NCI-H1694 (cell line): ENCODE results near the gene COL23A1.
A peak's percentile ranks its signal among the peaks of the same experiment; 100 is the strongest.
"Not testable (repeated sequence)": the region's sequence is repeated elsewhere in the genome, so short reads cannot be mapped to it uniquely, and the experiment has no call there.

ENCODE experiments used
- DNase-seq: peaks from one replicate; lab custom pipeline; 2025; lab: John Stamatoyannopoulos, UW

Gene COL23A1

DNA sequence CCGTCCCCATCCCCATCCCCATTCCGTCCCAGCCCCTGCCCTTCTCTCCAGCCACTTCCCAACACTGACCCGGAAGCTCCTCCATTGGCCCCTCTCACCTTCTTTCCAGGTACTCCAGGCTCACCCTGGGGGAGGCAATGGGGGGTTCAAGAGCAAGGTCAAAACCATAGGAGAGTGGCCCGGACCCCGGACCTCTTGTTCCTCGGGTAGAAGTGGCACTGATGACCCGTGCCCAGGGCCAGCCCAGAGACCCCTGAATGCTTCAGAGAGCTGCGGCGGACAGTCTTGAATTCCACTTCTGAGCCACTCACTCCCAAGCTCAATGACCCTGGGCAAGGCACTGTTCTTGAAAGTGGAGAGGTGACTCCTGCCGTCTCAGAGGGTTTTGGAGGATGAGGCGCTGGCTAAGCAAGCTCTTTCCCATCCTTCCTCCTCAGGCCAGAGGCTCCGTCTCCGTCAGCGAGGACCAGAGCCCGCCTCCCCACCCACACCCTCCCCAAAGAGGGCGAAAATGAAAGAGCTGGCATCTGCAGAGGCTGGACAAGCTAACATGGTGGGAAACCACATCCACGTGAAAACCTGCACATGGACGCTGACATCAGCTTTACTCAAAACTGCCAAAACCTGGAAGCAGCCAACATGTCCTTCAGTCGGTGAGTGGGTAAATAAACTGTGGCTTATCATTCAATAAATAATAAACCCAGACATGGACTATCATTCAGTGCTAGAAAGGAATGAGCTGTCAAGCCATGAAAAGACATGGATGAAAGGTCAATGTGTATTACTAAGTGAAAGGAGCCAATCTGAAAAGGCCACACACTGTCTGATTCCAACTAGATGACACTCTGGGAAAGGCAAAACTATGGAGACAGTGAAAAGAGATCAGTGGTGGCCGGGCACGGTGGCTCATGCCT, 330.3 kb downstream of the COL23A1 start:
- no peak for DNase-seq

DNA sequence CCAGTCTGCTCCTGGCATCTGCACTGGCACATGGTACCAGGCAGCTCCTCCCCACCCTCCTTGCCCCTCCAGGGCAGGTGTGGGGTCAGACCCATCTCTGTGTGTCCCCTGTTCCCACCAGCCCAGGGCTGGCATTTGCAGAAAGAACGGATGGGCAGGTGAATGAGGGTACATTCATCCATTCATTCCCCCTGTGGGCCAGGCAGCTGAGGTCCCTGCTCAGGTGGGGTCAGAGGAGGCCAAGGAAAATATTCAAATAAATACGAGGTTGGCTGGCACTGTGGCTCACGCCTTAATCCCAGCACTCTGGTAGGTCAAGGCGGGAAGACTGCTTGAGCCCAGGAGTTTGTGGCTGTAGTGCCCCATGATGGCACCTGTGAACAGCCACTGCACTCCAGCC, 332.5 kb downstream of the COL23A1 start:
- no peak for DNase-seq

DNA sequence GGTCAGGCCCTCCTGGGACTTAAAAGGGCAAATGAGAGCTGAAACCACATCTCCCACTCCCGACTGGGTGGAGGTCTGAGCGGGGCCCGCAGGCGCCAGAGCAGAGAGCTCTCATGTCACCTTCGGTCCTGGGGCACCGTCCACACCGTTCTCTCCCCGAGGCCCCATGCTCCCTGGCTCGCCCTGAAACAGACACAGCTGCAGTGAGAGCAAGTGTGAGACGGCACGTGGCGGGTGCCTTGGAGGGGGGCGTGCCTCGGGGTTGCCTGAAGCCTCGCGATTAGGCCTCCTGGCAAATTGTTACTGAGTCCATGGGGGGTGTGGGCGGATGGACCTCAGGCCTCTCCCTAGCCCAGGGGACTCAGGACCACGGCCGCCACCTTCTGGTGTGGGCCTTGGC, 333.4 kb downstream of the COL23A1 start:
- no peak for DNase-seq

DNA sequence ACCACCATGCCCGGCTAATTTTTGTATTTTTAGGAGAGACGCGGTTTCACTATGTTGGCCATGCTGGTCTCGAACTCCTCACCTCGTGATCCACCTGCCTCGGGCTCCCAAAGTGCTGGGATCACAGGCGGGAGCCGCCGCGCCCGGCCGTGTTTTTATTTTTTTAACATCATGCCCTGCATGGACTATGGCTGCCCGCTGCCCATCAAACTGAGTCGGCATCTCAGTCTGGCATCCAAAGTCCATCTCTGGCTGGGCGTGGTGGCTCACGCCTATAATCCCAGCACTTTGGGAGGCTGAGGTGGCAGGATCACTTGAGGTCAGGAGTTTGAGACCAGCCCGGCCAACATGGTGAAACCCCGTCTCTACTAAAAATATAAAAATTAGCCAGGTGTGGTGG, 336.6 kb downstream of the COL23A1 start:
- not testable (repeated sequence) for DNase-seq

DNA sequence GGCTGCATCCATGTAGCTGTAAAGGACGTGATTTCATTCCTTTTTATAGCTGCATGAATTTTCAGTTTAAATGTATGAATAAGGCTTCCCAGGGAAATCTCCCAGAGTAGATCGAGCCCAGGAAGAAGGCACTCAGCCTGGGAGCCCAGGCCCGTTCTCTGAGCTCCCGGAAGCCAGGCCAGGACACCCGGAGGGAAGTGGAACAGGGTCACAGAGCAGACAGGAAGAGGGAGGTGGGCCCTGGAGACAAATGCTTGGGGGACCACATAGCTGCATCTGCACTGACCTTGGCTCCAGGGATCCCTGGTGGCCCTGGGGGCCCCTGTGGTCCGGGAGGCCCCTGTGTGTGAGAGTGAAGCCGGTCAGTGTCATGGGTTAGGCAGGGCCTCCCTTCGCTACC, 337.9 kb downstream of the COL23A1 start:
- DNase-seq = no peak

DNA sequence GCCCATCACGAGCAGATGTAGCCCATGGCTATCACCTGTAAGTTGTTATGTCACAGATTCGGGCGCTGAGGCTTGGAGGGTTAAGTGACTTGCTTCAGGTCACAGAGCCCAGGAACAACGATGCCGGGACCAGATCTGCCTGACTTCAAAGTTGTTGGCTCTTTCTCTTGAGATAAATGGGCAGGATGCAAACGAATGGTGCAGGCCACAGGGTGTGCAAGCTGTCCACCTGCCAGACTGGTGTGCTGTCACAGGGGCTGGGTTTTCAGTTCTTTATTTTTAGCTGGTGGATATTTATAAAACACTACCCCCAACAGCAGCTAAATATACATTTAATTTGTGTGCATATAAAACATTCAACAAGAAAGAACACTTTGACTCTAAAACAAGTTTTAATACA, 339.9 kb downstream of the COL23A1 start:
- DNase-seq = no peak

DNA sequence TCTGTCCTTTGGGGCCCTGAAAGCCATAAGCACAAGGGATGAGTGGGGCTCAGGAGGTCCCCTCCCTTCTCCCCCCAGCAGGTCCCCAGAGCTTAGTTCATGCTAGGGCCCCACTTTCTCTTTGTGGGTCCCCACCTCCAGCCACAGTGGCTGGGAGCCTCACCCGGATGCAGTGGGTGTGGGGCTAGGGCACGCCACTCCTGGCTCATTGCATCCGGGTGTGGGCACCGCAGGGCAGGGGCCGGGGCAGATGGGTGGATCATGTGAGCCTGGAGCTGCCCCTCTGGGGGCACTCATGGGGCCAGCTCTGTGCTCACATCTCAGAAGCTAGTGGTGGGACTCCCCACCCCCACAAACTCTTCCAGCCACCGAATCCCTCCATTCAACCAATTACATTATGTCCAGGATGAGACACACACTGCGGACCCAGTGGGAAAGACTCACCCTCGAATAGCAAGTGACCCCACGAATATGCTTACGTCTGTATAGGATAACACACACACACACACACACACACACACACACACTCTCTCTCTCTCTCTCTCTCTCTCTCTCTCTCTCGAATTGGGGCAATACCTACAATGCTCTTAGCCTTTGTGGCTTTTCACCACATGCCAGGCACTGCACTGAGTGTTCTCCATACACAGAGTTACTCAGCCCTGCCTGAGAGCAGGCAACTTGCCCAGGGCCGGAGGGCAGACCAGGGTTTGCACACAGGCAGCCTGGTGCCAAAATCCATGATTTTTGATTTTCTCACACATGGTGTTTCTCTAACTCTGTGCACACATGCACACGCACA, 340.8 kb downstream of the COL23A1 start:
- peak; percentile 0 for DNase-seq

DNA sequence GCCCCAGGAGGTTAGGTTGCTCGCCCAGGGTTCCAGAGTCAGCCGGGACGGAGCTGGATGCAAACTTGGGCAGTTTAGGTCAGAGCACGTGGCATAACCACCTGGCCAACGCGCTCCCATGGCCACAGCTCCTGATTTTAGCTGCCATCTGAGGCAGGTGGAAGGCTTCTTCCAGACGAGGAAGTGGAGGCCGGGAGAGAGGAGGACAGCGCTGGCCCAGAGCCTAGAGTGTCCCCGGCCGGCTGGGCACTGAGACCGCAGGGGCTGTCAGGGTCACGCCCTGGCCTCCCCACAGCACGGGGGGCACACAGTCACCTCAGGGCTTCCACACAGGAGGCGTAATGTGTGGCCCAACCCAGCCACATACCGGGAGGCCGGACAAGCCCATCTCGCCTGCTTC, 341.4 kb downstream of the COL23A1 start:
- no peak for DNase-seq

DNA sequence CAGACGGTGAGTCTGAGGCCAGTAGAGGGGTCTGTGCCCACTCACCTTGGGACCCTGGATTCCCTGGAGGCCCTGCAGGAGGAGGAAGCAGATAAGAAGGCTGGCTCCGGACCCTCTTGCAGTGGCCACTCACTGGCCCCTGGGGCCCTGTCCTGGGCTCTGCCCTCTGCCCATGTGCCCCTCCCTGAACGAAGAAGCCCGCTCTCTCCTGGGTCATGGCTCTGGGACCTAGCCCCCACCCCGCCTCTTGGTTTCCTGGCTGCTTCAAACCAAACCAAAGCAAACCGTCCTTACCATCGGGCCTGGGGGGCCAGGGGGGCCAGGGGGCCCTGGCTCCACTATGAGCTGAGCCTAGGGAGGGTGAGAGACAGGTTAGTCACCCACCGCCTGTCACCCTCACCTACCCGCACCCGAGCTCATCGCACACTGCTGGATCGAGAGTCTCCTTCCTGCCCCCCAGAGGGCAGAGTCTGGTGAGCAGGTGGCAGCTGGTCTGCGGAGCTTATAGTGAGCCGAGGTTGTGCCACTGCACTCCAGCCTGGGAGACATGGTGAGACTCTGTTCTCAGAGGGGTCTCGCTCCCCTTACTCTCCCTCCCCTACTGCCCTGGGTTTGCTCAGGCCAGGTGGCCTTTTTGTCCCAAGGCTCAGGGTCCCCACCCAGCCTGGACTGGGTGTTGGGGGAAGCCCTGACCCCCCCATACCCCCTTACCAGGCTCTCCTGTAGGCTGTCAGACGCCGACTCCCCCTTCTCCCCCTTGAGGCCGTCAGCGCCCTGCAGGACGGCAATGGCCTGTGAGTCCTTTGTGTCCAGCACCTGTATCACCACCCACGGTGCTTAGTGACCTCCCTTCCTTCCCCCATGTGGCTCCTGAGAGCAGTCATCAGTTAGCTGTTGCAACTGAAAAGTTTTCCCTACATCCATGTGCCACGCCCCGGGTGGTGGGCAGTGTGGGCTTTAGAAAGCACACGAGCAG, 342.4 kb downstream of the COL23A1 start:
- DNase-seq = no peak

DNA sequence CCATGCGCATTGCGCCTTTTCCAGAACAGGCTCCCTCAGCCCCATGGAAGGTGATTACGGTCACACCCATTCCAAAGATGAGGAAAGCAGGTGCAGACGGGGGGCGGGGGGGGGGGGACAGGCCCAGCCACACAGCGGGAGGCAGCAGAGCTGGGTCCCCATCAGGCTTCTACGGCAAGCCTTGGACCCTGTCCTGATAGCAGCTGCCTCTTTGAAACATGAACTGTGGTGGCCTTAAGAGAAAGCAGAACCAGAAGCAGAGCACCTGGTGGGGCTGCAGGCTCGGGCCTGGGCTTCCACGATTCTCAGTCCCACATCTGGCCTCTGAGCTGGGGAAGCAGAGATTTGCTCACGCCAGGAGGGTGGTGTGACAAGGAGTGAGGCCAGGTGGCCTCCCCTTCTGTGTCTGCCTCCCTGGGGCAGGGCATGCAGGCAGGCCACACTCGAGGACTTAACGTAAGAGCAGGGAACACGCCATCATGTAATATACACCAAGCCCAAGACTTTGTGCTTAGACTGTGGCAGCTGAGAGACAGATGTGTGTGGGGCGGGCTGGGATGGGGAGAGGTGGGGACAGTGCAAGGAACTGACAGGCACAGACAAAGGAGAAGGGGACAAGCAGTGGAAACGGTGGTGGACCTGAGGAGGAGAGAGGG, 343.4 kb downstream of the COL23A1 start:
- no peak for DNase-seq

DNA sequence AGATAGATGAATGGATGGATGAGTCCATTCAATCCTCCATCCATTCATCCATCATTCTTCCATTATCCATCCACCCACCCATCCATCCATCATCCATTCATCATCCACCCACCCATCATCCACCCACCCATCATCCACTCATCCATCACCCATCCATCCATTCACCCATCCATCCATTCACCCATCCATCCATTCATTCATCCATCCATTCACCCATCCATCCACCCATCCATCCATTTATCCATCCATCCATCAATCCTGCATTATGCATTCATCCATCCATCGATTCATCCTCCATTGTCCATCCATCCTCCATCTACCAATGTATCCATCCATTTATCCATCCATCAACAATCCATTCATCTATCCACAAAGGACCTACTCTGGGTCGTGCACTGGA, 344.8 kb downstream of the COL23A1 start:
- no peak for DNase-seq

DNA sequence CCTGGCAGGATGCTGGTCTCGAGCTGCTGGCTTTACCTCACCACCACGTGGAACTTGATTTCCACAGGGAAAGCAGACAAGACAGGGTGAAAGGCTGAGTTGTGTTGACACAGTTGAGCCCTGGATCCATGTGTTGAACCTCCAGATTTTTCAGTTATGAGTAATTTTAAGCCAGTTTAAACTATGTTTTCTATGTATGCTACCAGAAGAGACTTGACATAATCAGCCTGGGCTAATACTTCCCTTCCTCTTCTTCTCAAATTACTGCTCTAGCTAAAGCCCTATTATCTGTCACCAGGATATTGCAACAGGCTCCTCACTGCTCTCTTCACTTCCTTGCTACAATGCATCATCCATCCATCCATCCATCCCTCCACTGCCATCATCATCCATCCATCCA, 345.6 kb downstream of the COL23A1 start:
- no peak for DNase-seq

DNA sequence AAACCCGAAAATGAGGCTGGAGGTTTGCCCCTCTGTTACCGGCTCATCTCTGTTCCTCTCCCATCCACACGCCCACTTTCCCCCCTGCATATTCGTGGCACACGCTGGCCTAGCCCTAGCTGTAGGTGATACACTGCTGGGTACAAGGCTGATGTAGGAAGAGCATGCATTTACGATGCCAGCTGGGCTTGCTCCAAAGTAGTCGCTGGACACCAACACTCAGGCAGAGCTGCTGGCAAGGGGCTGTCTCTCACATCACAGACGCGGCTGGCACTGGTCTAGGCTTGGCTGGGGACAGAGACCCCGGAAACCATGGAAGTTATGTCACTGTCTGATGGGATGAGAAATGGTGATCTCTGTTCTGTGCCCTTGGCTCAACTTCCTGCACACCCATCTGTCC, 347.8 kb downstream of the COL23A1 start:
- DNase-seq = no peak

DNA sequence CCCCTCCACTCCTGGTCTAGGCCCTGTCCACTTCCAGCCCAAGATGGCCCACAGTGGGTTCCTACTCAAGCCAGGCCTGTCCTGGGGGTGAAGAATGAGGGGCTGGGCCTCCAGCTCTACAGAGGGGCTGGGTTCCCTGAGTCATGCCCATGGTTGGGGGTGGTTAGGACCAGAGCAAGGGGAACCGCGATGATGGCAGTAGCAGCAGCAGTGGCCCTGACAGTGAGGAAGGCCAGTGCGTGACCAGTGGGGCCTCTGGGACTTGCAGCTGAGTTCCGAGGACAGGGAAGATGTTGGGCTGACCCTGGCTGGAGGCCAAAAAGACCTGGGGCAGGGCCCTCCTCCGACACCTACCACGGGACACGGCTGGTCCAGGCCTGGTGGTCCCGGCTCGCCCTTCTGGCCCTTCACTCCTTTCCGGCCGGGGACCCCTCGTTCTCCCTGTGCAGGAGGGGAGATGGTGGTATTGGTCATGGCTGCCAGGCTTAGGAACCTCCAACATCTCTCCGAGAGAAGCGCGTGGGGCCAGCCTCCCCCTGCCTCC, 348.4 kb downstream of the COL23A1 start:
- no peak for DNase-seq

DNA sequence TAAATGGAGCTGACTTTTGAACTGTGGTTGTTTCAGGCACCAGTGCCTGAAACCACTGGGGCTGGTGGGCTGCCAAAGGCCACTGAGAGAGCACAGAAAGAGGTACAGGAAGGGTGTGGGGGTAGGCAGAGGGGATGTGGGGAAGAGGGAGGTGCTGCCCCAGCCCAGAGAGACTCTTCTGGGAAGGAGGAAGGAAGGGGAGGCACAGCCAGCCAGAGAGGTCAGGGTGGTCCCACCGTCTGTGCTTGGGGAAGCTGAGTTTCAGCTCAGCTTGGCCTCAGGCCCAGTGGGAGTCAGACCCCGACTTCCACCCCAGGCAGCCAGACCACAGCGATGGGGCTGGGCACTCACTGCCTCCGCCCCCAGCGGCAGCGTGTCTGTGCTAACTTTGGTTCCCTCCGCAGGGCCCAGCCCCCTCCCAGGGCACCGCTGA, 348.9 kb downstream of the COL23A1 start:
- no peak for DNase-seq

DNA sequence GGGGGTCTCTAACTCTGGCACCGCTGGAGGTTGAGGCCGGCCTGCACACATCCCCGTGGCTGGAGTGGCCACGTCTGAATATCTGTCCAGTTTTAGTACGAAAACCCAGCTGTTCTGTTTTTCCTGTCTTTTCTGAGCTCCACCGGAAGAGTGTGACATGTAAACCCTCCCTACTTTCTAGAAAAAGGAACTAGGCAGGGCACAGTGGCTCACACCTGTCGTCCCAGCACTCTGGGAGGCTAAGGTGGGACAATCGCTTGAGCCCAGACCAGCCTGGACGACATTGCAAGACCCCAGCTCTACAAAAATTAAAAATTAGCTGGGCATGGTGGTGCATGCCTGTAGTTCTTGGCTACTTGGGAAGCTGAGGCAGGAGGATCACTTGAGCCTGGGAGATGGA, 349.4 kb downstream of the COL23A1 start:
- no peak for DNase-seq

DNA sequence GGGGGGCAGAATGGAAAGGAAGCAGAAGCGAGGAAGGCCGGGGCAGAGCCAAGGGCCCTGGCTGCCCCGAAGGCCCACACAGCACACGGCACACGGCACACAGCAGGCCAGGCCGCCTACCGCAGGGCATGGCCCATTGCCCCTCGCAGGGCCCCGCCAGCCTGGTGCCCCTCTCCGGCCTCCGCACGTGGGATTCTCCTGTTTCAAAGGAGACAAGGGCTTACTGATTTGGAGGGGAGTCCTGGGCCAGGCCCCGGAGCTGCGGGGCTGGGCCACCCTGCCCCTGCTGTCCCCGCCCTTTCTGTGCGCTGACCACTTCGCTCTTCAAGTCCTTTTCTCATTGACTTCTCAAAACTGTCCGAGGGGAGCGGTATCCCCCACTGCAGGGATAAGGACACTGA, 349.9 kb downstream of the COL23A1 start:
- no peak for DNase-seq

DNA sequence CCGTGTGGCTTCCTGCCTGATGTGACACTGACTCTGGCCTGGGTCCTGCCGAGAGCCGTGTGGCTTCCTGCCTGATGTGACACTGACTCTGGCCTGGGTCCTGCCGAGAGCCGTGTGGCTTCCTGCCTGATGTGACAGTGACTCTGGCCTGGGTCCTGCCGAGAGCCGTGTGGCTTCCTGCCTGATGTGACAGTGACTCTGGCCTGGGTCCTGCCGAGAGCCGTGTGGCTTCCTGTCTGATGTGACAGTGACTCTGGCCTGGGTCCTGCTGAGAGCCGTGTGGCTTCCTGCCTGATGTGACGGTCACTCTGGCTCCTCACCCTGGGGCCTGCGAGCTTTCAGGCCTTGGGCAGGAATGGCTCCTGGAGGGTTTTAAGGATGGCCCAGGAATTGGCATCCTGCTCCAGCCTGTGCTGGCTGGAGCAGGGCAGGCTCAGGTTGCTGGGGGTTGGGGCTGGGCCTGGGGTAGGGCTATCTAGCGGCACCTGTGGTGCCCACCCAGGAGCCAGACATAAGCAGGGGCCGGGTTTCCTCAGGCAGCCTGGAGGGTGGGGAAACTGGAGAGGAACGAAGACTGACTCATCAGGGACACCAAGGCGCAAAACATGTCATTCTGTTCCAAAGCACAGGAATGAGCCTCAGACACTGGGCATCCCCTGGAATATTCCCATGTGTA, 350.4 kb downstream of the COL23A1 start:
- not testable (repeated sequence) for DNase-seq

DNA sequence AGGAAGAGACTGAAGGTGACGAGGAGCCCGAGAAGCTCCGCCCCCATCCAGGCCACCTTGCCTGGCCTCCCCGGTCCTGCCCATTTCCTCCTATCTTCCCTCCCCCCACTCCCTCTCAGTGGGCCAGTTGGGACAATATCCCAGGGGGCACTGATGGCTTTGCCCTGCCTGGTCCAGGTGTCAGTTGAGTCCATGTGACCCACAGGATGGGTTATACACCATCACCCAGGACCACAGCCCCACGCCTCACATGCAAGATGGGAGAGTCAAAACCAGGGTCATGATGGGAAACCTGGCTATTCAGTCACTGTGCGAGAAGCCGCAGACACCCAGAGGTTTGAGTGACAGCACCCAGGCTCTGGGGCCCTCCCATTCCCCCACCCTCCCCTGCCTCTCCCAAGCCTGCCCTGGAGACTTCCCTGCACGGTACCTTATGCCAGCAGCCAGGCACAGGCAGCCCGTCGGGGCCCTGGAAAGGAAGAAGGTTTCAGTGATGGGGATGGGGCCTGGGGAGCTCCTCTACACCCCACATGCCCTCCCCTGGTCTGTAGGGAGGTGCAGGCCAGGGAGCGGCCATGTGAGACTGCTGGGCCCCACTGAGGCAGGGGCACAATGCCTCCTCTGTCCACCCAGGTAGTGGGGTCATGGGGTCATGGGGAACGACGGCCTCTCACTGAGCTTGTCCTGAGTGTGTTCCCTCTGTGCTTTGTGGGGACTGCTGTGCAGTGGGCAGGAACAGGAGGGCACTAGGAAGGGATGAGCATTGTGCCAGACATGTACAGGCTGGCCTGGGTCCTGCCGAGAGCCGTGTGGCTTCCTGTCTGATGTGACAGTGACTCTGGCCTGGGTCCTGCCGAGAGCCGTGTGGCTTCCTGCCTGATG, 351.2 kb downstream of the COL23A1 start:
- DNase-seq = no peak

DNA sequence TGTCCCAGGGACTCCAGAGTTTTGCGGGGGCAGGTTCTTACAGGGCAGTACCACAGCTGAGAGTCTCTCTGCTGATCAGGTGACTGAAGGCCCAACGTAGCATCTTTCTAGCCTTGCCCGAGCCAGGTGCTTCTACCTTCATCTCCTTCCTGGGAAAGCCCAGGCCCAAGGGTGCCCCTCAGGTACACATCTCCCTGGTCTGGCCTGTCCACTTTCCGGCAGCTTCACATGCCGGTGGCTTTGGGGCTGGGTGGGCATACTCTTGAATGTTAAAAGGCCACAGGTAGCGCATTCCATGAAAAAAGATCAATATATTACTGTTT, 351.9 kb downstream of the COL23A1 start:
- no peak for DNase-seq
